Sigmoid colon (tissue), 7 donors: ENCODE results near the gene NBPF9. TPM values are rescaled to one million over a fixed set of nuclear protein-coding genes. Genes with fewer than 3 reads are reported as not detected.
"Not testable (repeated sequence)": the region's sequence is repeated elsewhere in the genome, so short reads cannot be mapped to it uniquely, and the experiment has no call there.

Experiments used
- DNase-seq: peaks from one replicate; pipeline ENCODE4 v3.0.0-alpha.2; 2019
- H3K27ac ChIP-seq, 4 donors: fragments of 200-600 bp; sonication (generic); one replicate each; pipeline ENCODE4 v1.5.1; 2016 to 2019; ENCODE audit warnings: mild to moderate bottlenecking in 1 of 4
- H3K27me3 ChIP-seq, 3 donors: fragments of 200-600 bp; sonication (generic); one replicate each; pipeline ENCODE4 v1.5.1; 2019; ENCODE audit warnings: mild to moderate bottlenecking in 1 of 3
- H3K36me3 ChIP-seq, 4 donors: fragments of 200-600 bp; sonication (generic); one replicate each; pipeline ENCODE4 v1.5.1; 2016 to 2019
- H3K4me1 ChIP-seq, 4 donors: fragments of 200-600 bp; sonication (generic); one replicate each; pipeline ENCODE4 v1.5.1; 2017 to 2019
- H3K4me3 ChIP-seq, 4 donors: fragments of 200-600 bp; sonication (generic); one replicate each; pipeline ENCODE4 v1.5.1; 2017 to 2019; ENCODE audit warnings: mild to moderate bottlenecking in 2 of 4, moderate library complexity in 1 of 4
- H3K9me3 ChIP-seq, 4 donors: fragments of 200-600 bp in 3 of 4; sonication (generic) in 3 of 4; one replicate each; pipeline versions ENCODE4 v1.5.1 to v1.6.1; 2013 to 2019
- WGBS, 2 donors: extraction: QIAGEN DNeasy Blood & Tissue Kit; methylation state at CpG; one replicate each; pipeline ENCODE4 v1.1.7; 2013; 5-methylcytosine and 5-hydroxymethylcytosine counted together
- intact Hi-C: fragments of 100-400 bp; cut with DNase I; formaldehyde crosslinking; loops from one replicate; pipeline ENCODE4 v1.15.1; 2023
- polyA plus RNA-seq, 3 donors: library from polyadenylated mRNA; stranded (reverse); fragments of 200-250 nt; gene quantifications; one replicate each; pipeline ENCODE4 v1.2.3, GENCODE V29; 2013
- total RNA-seq, 4 donors: library from RNA; depleted of rRNA; stranded (reverse); fragments of >200 nt; gene quantifications; one replicate each; pipeline ENCODE4 v1.1.0, GENCODE V29; 2016
- donor health status: healthy with polysubstance abuse.
- donor health status: Bipolar disorder and iron deficiency.
- donor health status: healthy.

Gene NBPF9
- total and polyA plus RNA-seq, 7 donors = 3.0 to 23.5 (median 8.9) TPM

GRCh38 chr1:149008769-149009168, 94.6 kb downstream of the NBPF9 start:
- H3K27me3 ChIP-seq, H3K36me3 ChIP-seq, H3K9me3 ChIP-seq, H3K4me1 ChIP-seq, DNase-seq, H3K27ac ChIP-seq, intact Hi-C loops, H3K4me3 ChIP-seq: not testable (repeated sequence)
- WGBS, 2 donors = 90 to 94% methylated on average over 2 of the region's 2 CpGs

DNA sequence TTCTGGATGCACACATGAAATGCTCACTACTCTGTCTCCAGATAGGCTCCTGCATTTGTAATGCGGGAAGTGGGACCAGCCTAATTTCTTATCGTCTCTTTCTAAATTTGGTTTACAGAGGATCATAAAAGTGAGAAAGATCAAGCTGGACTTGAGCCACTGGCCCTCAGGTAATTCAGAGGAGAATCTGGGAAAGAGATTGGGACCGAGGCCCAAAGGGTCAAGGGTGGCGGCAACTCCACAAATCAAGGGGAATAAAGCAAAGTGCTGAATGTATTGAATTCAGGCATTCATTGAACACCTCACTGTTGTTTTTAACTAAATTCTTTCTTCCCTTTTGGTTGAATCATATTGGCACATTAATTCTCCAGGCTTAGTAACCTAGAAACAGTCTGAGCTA, 95.0 kb downstream of the NBPF9 start:
- H3K27me3 ChIP-seq, H3K36me3 ChIP-seq, H3K4me1 ChIP-seq, DNase-seq, H3K4me3 ChIP-seq, H3K9me3 ChIP-seq, intact Hi-C loops, H3K27ac ChIP-seq: not testable (repeated sequence)
- no CpG with 5 or more reads among the region's 4 CpGs for whole genome bisulfite sequencing, 2 donors
